Adrenal gland (tissue), 5 donors: Measurements from ENCODE around the gene FGGY.
"Not testable (repeated sequence)": the region's sequence is repeated elsewhere in the genome, so short reads cannot be mapped to it uniquely, and the experiment has no call there.

Experiments used
- CTCF ChIP-seq, 6 experiments: fragments of 450-650 bp in 4 of 6; fragments of 200-600 bp in 2 of 6; sonication (generic) in 1 of 6; IDR thresholded peaks; 1 replicate in 5 of 6; 2 replicates in 1 of 6; pipeline versions ENCODE4 v1.5.1 to v1.8.0; 2016 to 2021; ENCODE audit warnings: antibody characterized with exemption in 6 of 6, mild to moderate bottlenecking in 2 of 6, moderate library complexity in 1 of 6
- POLR2A ChIP-seq, 2 donors: fragments of 450-650 bp; IDR thresholded peaks; one replicate each; pipeline ENCODE4 v1.6.1; 2017; ENCODE audit warnings: antibody characterized with exemption in 2 of 2, mild to moderate bottlenecking in 2 of 2, moderate library complexity in 1 of 2
- donor health status: DM: no; HTN: no; CAD: no.

- not testable (repeated sequence) for TF ChIP-seq CTCF, POLR2A (IDR thresholded peaks at IDR 0.05)
Observed at GRCh38 chr1:59251061-59251460, 45.8 kb upstream of the FGGY start.
